Measurements from ENCODE around the gene EGR1.

The EGR1 gene

GRCh38 chr5:138445547-138446271 is 19.6 kb upstream of the EGR1 start:
- no peak overlapping the region for H3K4me3 ChIP-seq (replicated peaks in 1 of 2; ENCODE audit: low read depth in 2 of 2, low read length in 2 of 2)
- no peak for TF ChIP-seq CTCF (IDR thresholded peaks at IDR 0.05; ENCODE audit: low read depth, low read length)
- no peak for DNase-seq (ENCODE audit: low read depth in 2 of 2)

GRCh38 chr5:138448070-138448469 is 17.2 kb upstream of the EGR1 start:
- no peak for DNase-seq (ENCODE audit: low read depth in 2 of 2)
- TF ChIP-seq CTCF (IDR thresholded peaks at IDR 0.05; ENCODE audit: low read depth, low read length) = no peak
- H3K4me3 ChIP-seq (replicated peaks in 1 of 2; ENCODE audit: low read depth in 2 of 2, low read length in 2 of 2) = no peak overlapping the region

- peak; percentile 20 to 52 for DNase-seq (ENCODE audit: low read depth in 2 of 2)
Measured at GRCh38 chr5:138448481-138449398, 16.5 kb upstream of the EGR1 start.

GRCh38 chr5:138449501-138450239 is 15.6 kb upstream of the EGR1 start:
- H3K4me3 ChIP-seq (replicated peaks in 1 of 2; ENCODE audit: low read depth in 2 of 2, low read length in 2 of 2) = no peak overlapping the region
- peak; percentile 93 for TF ChIP-seq CTCF (IDR thresholded peaks at IDR 0.05; ENCODE audit: low read depth, low read length)
- peak; percentile 86 to 87 for DNase-seq (ENCODE audit: low read depth in 2 of 2)

More at GRCh38 chr5:138448481-138449398, 16.5 kb upstream of the EGR1 start:
- TF ChIP-seq CTCF (IDR thresholded peaks at IDR 0.05; ENCODE audit: low read depth, low read length) = no peak
- no peak overlapping the region for H3K4me3 ChIP-seq (replicated peaks in 1 of 2; ENCODE audit: low read depth in 2 of 2, low read length in 2 of 2)

GRCh38 chr5:138450971-138451370 is 14.3 kb upstream of the EGR1 start:
- no peak overlapping the region for H3K4me3 ChIP-seq (replicated peaks in 1 of 2; ENCODE audit: low read depth in 2 of 2, low read length in 2 of 2)
- TF ChIP-seq CTCF (IDR thresholded peaks at IDR 0.05; ENCODE audit: low read depth, low read length) = no peak
- DNase-seq (ENCODE audit: low read depth in 2 of 2) = no peak

- no peak overlapping the region for H3K4me3 ChIP-seq (replicated peaks in 1 of 2; ENCODE audit: low read depth in 2 of 2, low read length in 2 of 2)
- no peak for DNase-seq (ENCODE audit: low read depth in 2 of 2)
Measured at GRCh38 chr5:138452720-138453119, 12.6 kb upstream of the EGR1 start.

More at GRCh38 chr5:138452720-138453119, 12.6 kb upstream of the EGR1 start:
- TF ChIP-seq CTCF (IDR thresholded peaks at IDR 0.05; ENCODE audit: low read depth, low read length) = no peak

Data from cardiac fibroblast (primary cell).